Measurements from ENCODE around the gene ERF. TPM values are rescaled to one million over a fixed set of nuclear protein-coding genes. Genes with fewer than 3 reads are reported as not detected.

ERF gene
- 103 to 127 TPM (median 117 TPM) in 5 replicates for total RNA-seq (2022; extraction: Qiagen RNA extraction)

GRCh38 chr19:42254850-42255765 is at the start of gene ERF:
ERF (minus strand) TSS chr19:42255128; CDS start chr19:42254999, 129 bp downstream.

GRCh38 chr19:42301646-42302203 is 46.8 kb upstream of the ERF start, which contains the start of gene PRR19:
PRR19 (plus strand) TSS chr19:42302132; CDS start chr19:42309585, 7,453 bp downstream.

GRCh38 chr19:42268704-42269477 is 14.0 kb upstream of the ERF start, which contains the start of gene CIC:
CIC (plus strand) TSS chr19:42269252; CDS start chr19:42271784, 2,532 bp downstream.

GRCh38 chr19:42242512-42243409 is 12.2 kb downstream of the ERF start, which contains the start of gene GSK3A:
GSK3A (minus strand) TSS chr19:42242602; CDS start chr19:42242465, 137 bp downstream.

GRCh38 chr19:42219812-42220750 is 34.8 kb downstream of the ERF start, which contains the start of gene ZNF526:
ZNF526 (plus strand) TSS chr19:42220312; CDS start chr19:42224404, 4,092 bp downstream.

GRCh38 chr19:42217520-42218437 is 37.1 kb downstream of the ERF start, which contains the start of gene DEDD2:
DEDD2 (minus strand) TSS chr19:42217677; CDS start chr19:42217007, 670 bp downstream.

Other genes starting within 250 kb of the ERF start
- gene GRIK5, start 184.9 kb downstream of the ERF start, total RNA-seq (2022; extraction: Qiagen RNA extraction): 0.23 to 0.66 TPM (median 0.42 TPM) in 5 replicates
- 30.3 to 40.3 TPM (median 37.8 TPM) in 5 replicates for gene ZNF574, start 179.0 kb downstream of the ERF start, total RNA-seq (2022; extraction: Qiagen RNA extraction)
- gene POU2F2, start 122.7 kb downstream of the ERF start, total RNA-seq (2022; extraction: Qiagen RNA extraction): 0.23 to 0.45 TPM (median 0.35 TPM) in 5 replicates
- gene DEDD2, start 37.5 kb downstream of the ERF start, total RNA-seq (2022; extraction: Qiagen RNA extraction): 49.9 to 75.1 TPM (median 69.0 TPM) in 5 replicates
- 18.6 to 21.0 TPM (median 20.2 TPM) in 5 replicates for gene ZNF526, start 34.8 kb downstream of the ERF start, total RNA-seq (2022; extraction: Qiagen RNA extraction)
- 107 to 154 TPM (median 149 TPM) in 5 replicates for gene GSK3A, start 12.5 kb downstream of the ERF start, total RNA-seq (2022; extraction: Qiagen RNA extraction)
- gene CIC, start 14.1 kb upstream of the ERF start, total RNA-seq (2022; extraction: Qiagen RNA extraction): 41.0 to 51.7 TPM (median 50.3 TPM) in 5 replicates
- gene PRR19, start 47.0 kb upstream of the ERF start, total RNA-seq (2022; extraction: Qiagen RNA extraction): 3.6 to 5.2 TPM (median 3.9 TPM) in 5 replicates
- gene PAFAH1B3, start 47.5 kb upstream of the ERF start, total RNA-seq (2022; extraction: Qiagen RNA extraction): 121 to 152 TPM (median 151 TPM) in 5 replicates
- 3.0 to 4.5 TPM (median 3.3 TPM) in 5 replicates for gene TMEM145, start 58.2 kb upstream of the ERF start, total RNA-seq (2022; extraction: Qiagen RNA extraction)
- 21.0 to 25.3 TPM (median 24.2 TPM) in 5 replicates for gene MEGF8, start 70.5 kb upstream of the ERF start, total RNA-seq (2022; extraction: Qiagen RNA extraction)
- gene CNFN, start 135.2 kb upstream of the ERF start, total RNA-seq (2022; extraction: Qiagen RNA extraction): 32.9 to 50.8 TPM (median 46.3 TPM) in 5 replicates
- 1.4 to 2.1 TPM (median 1.6 TPM) in 5 replicates for gene LIPE, start 172.3 kb upstream of the ERF start, total RNA-seq (2022; extraction: Qiagen RNA extraction)
- 0.10 to 0.13 TPM (median 0.10 TPM) in 3 of 5 replicates, not detected in the others for gene CXCL17, start 187.8 kb upstream of the ERF start, total RNA-seq (2022; extraction: Qiagen RNA extraction)

Measured in A549 treated with AZD2906 at 1 μM for 4 hours (cell line).